WTC11 (cell line): ENCODE data around the gene SLC38A4. TPM values are rescaled to one million over a fixed set of nuclear protein-coding genes. Genes with fewer than 3 reads are reported as not detected.

Source experiments
- ATAC-seq: fragments of 200-7000 bp; cut with Tn5 transposase; 2 replicates; pipeline ENCODE4 v1.10.0; 2021; ENCODE audit warnings: mild to moderate bottlenecking, moderate library complexity
- CTCF ChIA-PET: fragments of 300-600 bp; sonication (Branson Sonifier 250); formaldehyde crosslinking; loops from one replicate; lab custom pipeline; 2021; ENCODE audit warnings: antibody characterized with exemption; lab: Charles Lee
- POLR2A ChIA-PET: fragments of 350-600 bp; sonication (Branson Sonifier 250); formaldehyde crosslinking; loops from one replicate; lab custom pipeline; 2021; ENCODE audit warnings: antibody characterized with exemption; lab: Charles Lee
- DNase-seq: peaks from one replicate; pipeline ENCODE4 v3.0.0; 2021; ENCODE audit warnings: low spot score
- H3K27ac Mint-ChIP-seq: 2 replicates; pipeline ENCODE4 v1.8.0; 2021; ENCODE audit warnings: mixed read lengths
- H3K27me3 Mint-ChIP-seq: 2 replicates; pipeline ENCODE4 v1.8.0; 2021; ENCODE audit warnings: low read depth, mild to moderate bottlenecking, moderate library complexity, mixed read lengths
- H3K36me3 Mint-ChIP-seq: 2 replicates; pipeline ENCODE4 v1.8.0; 2021; ENCODE audit warnings: mixed read lengths
- H3K4me1 Mint-ChIP-seq: 2 replicates; pipeline ENCODE4 v1.8.0; 2022; ENCODE audit warnings: mixed read lengths
- H3K4me3 Mint-ChIP-seq: 2 replicates; pipeline ENCODE4 v1.8.0; 2021; ENCODE audit warnings: mild to moderate bottlenecking, moderate library complexity, mixed read lengths
- H3K9me3 Mint-ChIP-seq: 2 replicates; pipeline ENCODE4 v1.8.0; 2021; ENCODE audit warnings: mixed read lengths
- AR ChIP-seq: fragments of 250-450 bp; sonication (Bioruptor Pico); IDR thresholded peaks from 2 replicates; pipeline ENCODE4 v1.9.0; 2021; ENCODE audit warnings: mild to moderate bottlenecking
- ELF4 ChIP-seq: sonication (generic); formaldehyde crosslinking; IDR thresholded peaks from 2 replicates; pipeline ENCODE4 v1.8.1; 2022; ENCODE audit warnings: low read depth, mild to moderate bottlenecking, moderate library complexity, missing genetic modification reagents
- ETV6 ChIP-seq: sonication (generic); formaldehyde crosslinking; IDR thresholded peaks from 2 replicates; pipeline ENCODE4 v1.8.1; 2022; ENCODE audit warnings: mild to moderate bottlenecking, missing genetic modification reagents
- MAX ChIP-seq: sonication (generic); formaldehyde crosslinking; IDR thresholded peaks from 2 replicates; pipeline ENCODE4 v1.8.0; 2022; ENCODE audit warnings: mild to moderate bottlenecking, missing genetic modification reagents
- NFYB ChIP-seq: sonication (generic); formaldehyde crosslinking; conservative IDR thresholded peaks from 2 replicates; pipeline ENCODE4 v1.8.0; 2022; ENCODE audit warnings: low read depth, missing genetic modification reagents
- NR1H2 ChIP-seq: sonication (generic); formaldehyde crosslinking; IDR thresholded peaks from 2 replicates; pipeline ENCODE4 v1.9.0; 2021; ENCODE audit warnings: mild to moderate bottlenecking, moderate library complexity, missing genetic modification reagents
- NR2C2 ChIP-seq: sonication (generic); formaldehyde crosslinking; IDR thresholded peaks from 2 replicates; pipeline ENCODE4 v1.8.0; 2022; ENCODE audit warnings: mild to moderate bottlenecking, missing genetic modification reagents
- SP1 ChIP-seq: sonication (generic); formaldehyde crosslinking; conservative IDR thresholded peaks from 2 replicates; pipeline ENCODE4 v1.8.1; 2022; ENCODE audit warnings: missing genetic modification reagents
- ZBTB43 ChIP-seq: sonication (generic); formaldehyde crosslinking; IDR thresholded peaks from 2 replicates; pipeline ENCODE4 v1.8.1; 2023; ENCODE audit warnings: mild to moderate bottlenecking, missing genetic modification reagents
- ZNF219 ChIP-seq: sonication (generic); formaldehyde crosslinking; IDR thresholded peaks from 2 replicates; pipeline ENCODE4 v1.8.0; 2023; ENCODE audit warnings: missing genetic modification reagents, mild to moderate bottlenecking, borderline replicate concordance
- ZNF232 ChIP-seq: sonication (generic); formaldehyde crosslinking; IDR thresholded peaks from 2 replicates; pipeline ENCODE4 v1.8.0; 2022; ENCODE audit warnings: mild to moderate bottlenecking, missing genetic modification reagents
- ZSCAN18 ChIP-seq: fragments of 250-450 bp; sonication (Bioruptor Pico); IDR thresholded peaks from 2 replicates; pipeline ENCODE4 v2.1.2; 2022; ENCODE audit warnings: mild to moderate bottlenecking, moderate library complexity
- total RNA-seq: library from RNA; stranded (reverse); gene quantifications from 3 replicates; pipeline ENCODE4 v1.2.3, GENCODE V29; 2021
- TF ChIP-seq, protein P1 (sequence below): fragments of 250-450 bp; sonication (Bioruptor Pico); IDR thresholded peaks from 2 replicates; pipeline ENCODE4 v1.8.0; 2021; ENCODE audit warnings: mild to moderate bottlenecking
- TF ChIP-seq, protein P2 (sequence below): fragments of 250-450 bp; sonication (Bioruptor Pico); conservative IDR thresholded peaks from 2 replicates; pipeline ENCODE4 v1.9.0; 2021; ENCODE audit warnings: mild to moderate bottlenecking

The SLC38A4 gene
- total RNA-seq, 1 experiment from 2014 or later, result 6.1 TPM

DNA sequence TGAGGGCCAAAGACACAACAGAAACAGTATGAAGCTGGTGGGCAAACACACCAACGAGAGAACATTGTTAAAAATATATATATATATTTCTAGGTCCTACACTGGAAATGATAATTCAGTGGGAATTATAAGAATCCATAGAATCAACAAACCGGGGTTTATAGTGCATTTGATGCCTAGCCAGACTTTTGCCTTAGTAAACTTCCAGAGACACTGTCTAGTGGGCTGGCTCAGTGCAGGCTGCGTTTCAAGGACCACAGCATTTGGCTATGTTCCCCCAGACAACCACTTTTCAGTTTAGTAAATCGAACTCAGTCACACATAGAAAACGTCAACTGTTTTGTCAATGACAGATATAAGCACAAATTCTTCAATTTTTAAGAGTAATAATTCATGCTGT is 41.9 kb downstream of the SLC38A4 start (continued):
- no peak for TF ChIP-seq NR1H2 (CRISPR knock-in tag)
- TF ChIP-seq NFYB (CRISPR knock-in tag), result no peak
- TF ChIP-seq, protein P1, sequence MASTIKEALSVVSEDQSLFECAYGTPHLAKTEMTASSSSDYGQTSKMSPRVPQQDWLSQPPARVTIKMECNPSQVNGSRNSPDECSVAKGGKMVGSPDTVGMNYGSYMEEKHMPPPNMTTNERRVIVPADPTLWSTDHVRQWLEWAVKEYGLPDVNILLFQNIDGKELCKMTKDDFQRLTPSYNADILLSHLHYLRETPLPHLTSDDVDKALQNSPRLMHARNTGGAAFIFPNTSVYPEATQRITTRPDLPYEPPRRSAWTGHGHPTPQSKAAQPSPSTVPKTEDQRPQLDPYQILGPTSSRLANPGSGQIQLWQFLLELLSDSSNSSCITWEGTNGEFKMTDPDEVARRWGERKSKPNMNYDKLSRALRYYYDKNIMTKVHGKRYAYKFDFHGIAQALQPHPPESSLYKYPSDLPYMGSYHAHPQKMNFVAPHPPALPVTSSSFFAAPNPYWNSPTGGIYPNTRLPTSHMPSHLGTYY (CRISPR knock-in tag), result no peak
- TF ChIP-seq NR2C2 (CRISPR knock-in tag), result no peak
- TF ChIP-seq, protein P2, sequence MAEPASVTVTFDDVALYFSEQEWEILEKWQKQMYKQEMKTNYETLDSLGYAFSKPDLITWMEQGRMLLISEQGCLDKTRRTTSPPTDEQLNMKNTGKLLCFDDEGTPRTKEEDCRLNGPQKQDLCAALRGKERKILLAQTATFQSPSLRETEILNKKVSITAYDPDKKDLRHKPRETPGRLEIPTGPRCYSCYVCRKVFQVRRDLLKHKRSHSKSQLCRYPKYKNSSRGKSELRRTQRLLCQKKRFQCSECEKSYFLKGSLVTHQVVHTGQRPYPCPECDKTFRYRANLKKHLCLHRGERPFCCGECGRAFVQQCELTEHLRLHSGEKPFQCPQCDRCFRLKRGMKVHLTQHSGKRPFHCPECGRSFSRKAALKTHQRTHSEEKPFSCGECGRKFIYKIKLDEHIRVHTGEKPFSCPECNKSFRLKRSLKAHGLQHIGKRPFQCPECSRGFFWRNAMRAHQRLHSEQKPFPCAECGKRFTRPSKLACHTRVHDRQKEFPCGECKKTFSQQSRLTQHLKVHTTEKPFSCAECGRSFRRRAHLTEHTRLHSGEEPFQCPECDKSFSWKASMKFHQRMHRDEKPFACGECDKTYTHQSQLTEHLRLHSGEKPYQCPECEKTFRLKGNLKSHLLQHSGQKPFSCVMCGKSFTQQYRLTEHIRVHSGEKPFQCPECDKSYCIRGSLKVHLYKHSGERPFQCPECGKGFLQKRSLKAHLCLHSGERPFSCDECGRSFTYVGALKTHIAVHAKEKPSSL, result no peak
- no peak for TF ChIP-seq ZSCAN18 (CRISPR knock-in tag)
- no peak for TF ChIP-seq ETV6

DNA sequence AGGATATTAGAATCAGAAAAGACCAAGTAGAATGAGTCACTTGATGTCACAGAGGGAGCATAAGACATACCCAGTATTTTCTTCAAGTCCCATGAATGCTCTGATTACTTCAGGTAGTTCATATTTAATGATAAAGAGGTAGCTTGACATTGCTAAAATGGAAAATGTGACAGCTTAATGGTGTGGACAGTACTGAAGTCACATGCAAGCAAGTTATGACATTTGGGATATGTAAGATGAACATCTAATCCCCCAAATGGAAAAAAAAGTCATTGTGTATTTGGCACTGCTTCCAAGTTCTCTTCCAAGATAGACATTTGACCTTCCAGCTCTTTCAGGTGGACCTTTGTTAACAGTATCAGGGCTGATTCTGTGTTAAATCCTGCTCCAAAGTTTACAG is 45.9 kb downstream of the SLC38A4 start:
- Mint-ChIP-seq H3K27me3 (no peaks in the 10 kb centered on the region), H3K9me3 (no peaks in the 10 kb centered on the region), H3K4me1 (no peaks in the 10 kb centered on the region), H3K4me3 (no peak overlapping the region), H3K36me3 (no peaks in the 10 kb centered on the region), H3K27ac (no peak overlapping the region)
- ChIA-PET POLR2A (no interaction called here), CTCF (no interaction called here)
- DNase-seq, result no peak
- ATAC-seq, result no peak
- no peak for TF ChIP-seq ZNF219 (CRISPR knock-in tag)
- no peak for TF ChIP-seq AR (CRISPR knock-in tag)
- TF ChIP-seq ELF4, result no peak
- no peak for TF ChIP-seq MAX (CRISPR knock-in tag)
- no peak for TF ChIP-seq ZBTB43 (CRISPR knock-in tag)
- TF ChIP-seq, all 79 proteins: peak for 0

- ATAC-seq (no peak), DNase-seq (no peak)
- CTCF ChIA-PET, result no interaction called here
- TF ChIP-seq SP1 (CRISPR knock-in tag) (no peak), ZNF232 (CRISPR knock-in tag) (no peak)
- TF ChIP-seq, all 79 proteins: peak for 0
- Mint-ChIP-seq H3K9me3 (no peaks in the 10 kb centered on the region), H3K4me3 (no peak overlapping the region), H3K4me1 (no peaks in the 10 kb centered on the region), H3K36me3 (0 out of 2 replicates have a peak, but pooled peaks cover 2% of the 10 kb centered on the region), H3K27me3 (no peaks in the 10 kb centered on the region), H3K27ac (no peak overlapping the region)
- POLR2A ChIA-PET, result no interaction called here
Measured at GRCh38 chr12:46779063-46779462, 46.7 kb downstream of the SLC38A4 start.
